ENCODE measurements around the gene ACOXL.

GRCh38 chr2:111041398-111042202, 309.2 kb downstream of the ACOXL start:
- no peak for TF ChIP-seq POLR2A (IDR thresholded peaks at IDR 0.05)
- TF ChIP-seq CTCF (IDR thresholded peaks at IDR 0.05) = no peak

Measured in body of pancreas (tissue), 4 donors.